OCI-LY3 (cell line): ENCODE data around the gene KLHL40.

Experiments
- H2AFZ ChIP-seq: fragments of 200-600, 300-600 bp; shearing (Covaris generic); 2 replicates; pipeline ENCODE4 v1.6.0; 2014; ENCODE audit warnings: antibody characterized with exemption, low read depth, low read length
- H3K27ac ChIP-seq: fragments of 200-600, 300-600 bp; sonication (generic); 2 replicates; pipeline ENCODE4 v1.5.1; 2014; ENCODE audit warnings: mild to moderate bottlenecking, low read length, moderate library complexity, mixed read lengths
- H3K27me3 ChIP-seq: fragments of 200-600, 300-600 bp; sonication (generic); 2 replicates; pipeline ENCODE4 v1.6.1; 2014; ENCODE audit warnings: low read depth, low read length, mixed read lengths
- H3K36me3 ChIP-seq: fragments of 200-600, 300-600 bp; sonication (generic); replicated peaks from 2 replicates; pipeline ENCODE3; 2014; ENCODE audit warnings: low read depth, low read length, mixed read lengths
- H3K4me1 ChIP-seq: fragments of 300-600, 200-600 bp; sonication (generic); 2 replicates; pipeline ENCODE4 v1.6.1; 2014; ENCODE audit warnings: low read length, mixed read lengths
- H3K4me2 ChIP-seq: fragments of 200-600, 300-600 bp; sonication (generic); 2 replicates; pipeline ENCODE4 v1.6.1; 2014; ENCODE audit warnings: low read length, mixed read lengths
- H3K4me3 ChIP-seq: fragments of 300-600, 200-600 bp; sonication (generic); 2 replicates; pipeline ENCODE4 v1.5.1; 2014; ENCODE audit warnings: antibody characterized with exemption, mild to moderate bottlenecking, low read length, moderate library complexity
- H3K79me2 ChIP-seq: fragments of 300-600, 200-600 bp; shearing (Covaris generic); 2 replicates; pipeline ENCODE4 v1.6.1; 2014; ENCODE audit warnings: mild to moderate bottlenecking, low read length, mixed read lengths
- H3K9ac ChIP-seq: fragments of 300-600, 200-600 bp; shearing (Covaris generic); 2 replicates; pipeline ENCODE4 v1.6.0; 2014; ENCODE audit warnings: mild to moderate bottlenecking, low read length, moderate library complexity
- H3K9me3 ChIP-seq: fragments of 200-600, 300-600 bp; shearing (Covaris generic); 2 replicates; pipeline ENCODE4 v1.6.1; 2014; ENCODE audit warnings: low read length, mixed read lengths; ENCODE audit not compliant: insufficient read depth
- H4K20me1 ChIP-seq: fragments of 200-600, 300-600 bp; sonication (generic); 2 replicates; pipeline ENCODE4 v1.6.1; 2016; ENCODE audit warnings: low read length, mixed read lengths; ENCODE audit not compliant: insufficient read depth
- CTCF ChIP-seq: fragments of 200-600, 300-600 bp; sonication (generic); IDR thresholded peaks from 2 replicates; pipeline ENCODE4 v1.5.1; 2014; ENCODE audit warnings: antibody characterized with exemption, low read length, low read depth
- EZH2phosphoT487 ChIP-seq: fragments of 200-600 bp; shearing (Covaris generic); IDR thresholded peaks from 2 replicates; pipeline ENCODE4 v1.6.1; 2018; ENCODE audit warnings: antibody characterized with exemption, mixed run types, low read depth

Gene KLHL40

GRCh38 chr3:42725454-42725853 is 40.1 kb downstream of the KLHL40 start:
- TF ChIP-seq CTCF (no peak), EZH2phosphoT487 (no peak)
- H3K27ac ChIP-seq, result no peak overlapping the region
- H3K27me3 ChIP-seq, result peaks cover 16% of the 10 kb centered on the region
- no peaks in the 10 kb centered on the region for H3K9me3 ChIP-seq
- no peak overlapping the region for H3K4me3 ChIP-seq
- H3K36me3 ChIP-seq, result no peaks in the 10 kb centered on the region
- H3K79me2 ChIP-seq, result no peaks in the 10 kb centered on the region
- no peak overlapping the region for H2AFZ ChIP-seq
- no peaks in the 10 kb centered on the region for H4K20me1 ChIP-seq
- H3K9ac ChIP-seq, result no peak overlapping the region
- no peak overlapping the region for H3K4me2 ChIP-seq
- H3K4me1 ChIP-seq, result no peaks in the 10 kb centered on the region

- H3K4me3 ChIP-seq, result no peak overlapping the region
- no peak overlapping the region for H3K4me2 ChIP-seq
- H3K9ac ChIP-seq, result no peak overlapping the region
- H4K20me1 ChIP-seq, result no peaks in the 10 kb centered on the region
- no peaks in the 10 kb centered on the region for H3K79me2 ChIP-seq
- peaks cover 13% of the 10 kb centered on the region for H3K4me1 ChIP-seq
- H3K36me3 ChIP-seq, result no peaks in the 10 kb centered on the region
- no peaks in the 10 kb centered on the region for H3K9me3 ChIP-seq
- no peak overlapping the region for H3K27ac ChIP-seq
- TF ChIP-seq CTCF (no peak), EZH2phosphoT487 (no peak)
- H3K27me3 ChIP-seq, result peaks cover 8% of the 10 kb centered on the region; the same call in 1 of the 2 replicates
- no peak overlapping the region for H2AFZ ChIP-seq
Measured at GRCh38 chr3:42728056-42728455, 42.7 kb downstream of the KLHL40 start.

GRCh38 chr3:42728668-42729364 is 43.5 kb downstream of the KLHL40 start:
- H4K20me1 ChIP-seq, result no peaks in the 10 kb centered on the region
- no peak overlapping the region for H3K9ac ChIP-seq
- H3K9me3 ChIP-seq, result no peaks in the 10 kb centered on the region
- no peak for TF ChIP-seq CTCF
- H3K4me2 ChIP-seq, result no peak overlapping the region
- no peak overlapping the region for H3K27ac ChIP-seq
- peaks cover 13% of the 10 kb centered on the region for H3K4me1 ChIP-seq
- no peaks in the 10 kb centered on the region for H3K36me3 ChIP-seq
- H2AFZ ChIP-seq, result no peak overlapping the region
- peaks cover 6% of the 10 kb centered on the region; the same call in 1 of the 2 replicates for H3K27me3 ChIP-seq
- no peak overlapping the region for H3K4me3 ChIP-seq
- no peaks in the 10 kb centered on the region for H3K79me2 ChIP-seq

- TF ChIP-seq EZH2phosphoT487, result no peak
- TF ChIP-seq CTCF, result no peak
- Histone ChIP-seq H4K20me1 (no peaks in the 10 kb centered on the region), H3K27ac (no peak overlapping the region)
Measured at GRCh38 chr3:42729404-42730145, 44.2 kb downstream of the KLHL40 start.

More at GRCh38 chr3:42729404-42730145, 44.2 kb downstream of the KLHL40 start:
- Histone ChIP-seq H3K79me2 (no peaks in the 10 kb centered on the region), H3K27me3 (peaks cover 6% of the 10 kb centered on the region; the same call in 1 of the 2 replicates), H3K36me3 (no peaks in the 10 kb centered on the region), H3K4me1 (peaks cover 13% of the 10 kb centered on the region), H3K4me3 (no peak overlapping the region), H3K9ac (no peak overlapping the region), H2AFZ (no peak overlapping the region), H3K4me2 (no peak overlapping the region), H3K9me3 (no peaks in the 10 kb centered on the region)
